Measurements from ENCODE around the gene AXIN1. TPM values are rescaled to one million over a fixed set of nuclear protein-coding genes. Genes with fewer than 3 reads are reported as not detected.
A peak's percentile ranks its signal among the peaks of the same experiment; 100 is the strongest.

The AXIN1 gene
- total RNA-seq, 3 donors from 2014 or later: 33.0 to 46.3 (median 40.0) TPM

DNA sequence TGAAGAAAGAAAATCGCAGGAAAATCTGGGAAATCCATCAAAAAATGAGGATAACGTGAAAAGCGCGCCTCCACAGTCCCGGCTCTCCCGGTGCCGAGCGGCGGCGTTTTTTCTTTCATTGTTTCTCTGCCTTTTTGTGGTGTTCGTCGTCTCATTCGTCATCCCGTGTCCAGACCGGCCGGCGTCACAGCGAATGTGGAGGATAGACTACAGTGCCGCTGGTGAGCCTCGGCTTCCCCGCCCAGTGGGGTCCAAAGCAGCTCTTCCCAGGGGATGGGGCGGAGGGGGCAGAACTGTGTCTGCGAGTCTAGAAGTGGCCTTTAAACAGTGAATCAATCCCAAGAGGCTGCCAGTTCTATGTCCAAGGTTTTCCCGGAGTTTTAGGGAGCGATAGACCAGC is 98.1 kb downstream of the AXIN1 start:
- Histone ChIP-seq H3K36me3 (ENCODE audit: low read depth) (no peaks in the 10 kb centered on the region), H3K4me1 (ENCODE audit: low read depth) (peaks cover 31% of the 10 kb centered on the region), H3K4me3 (no peak overlapping the region), H3K9me3 (no peaks in the 10 kb centered on the region)
- ATAC-seq: no peak
- intact Hi-C loops (cut with DNase I, micrococcal nuclease): no loop called here
- no peak for DNase-seq
- TF ChIP-seq, protein P1, sequence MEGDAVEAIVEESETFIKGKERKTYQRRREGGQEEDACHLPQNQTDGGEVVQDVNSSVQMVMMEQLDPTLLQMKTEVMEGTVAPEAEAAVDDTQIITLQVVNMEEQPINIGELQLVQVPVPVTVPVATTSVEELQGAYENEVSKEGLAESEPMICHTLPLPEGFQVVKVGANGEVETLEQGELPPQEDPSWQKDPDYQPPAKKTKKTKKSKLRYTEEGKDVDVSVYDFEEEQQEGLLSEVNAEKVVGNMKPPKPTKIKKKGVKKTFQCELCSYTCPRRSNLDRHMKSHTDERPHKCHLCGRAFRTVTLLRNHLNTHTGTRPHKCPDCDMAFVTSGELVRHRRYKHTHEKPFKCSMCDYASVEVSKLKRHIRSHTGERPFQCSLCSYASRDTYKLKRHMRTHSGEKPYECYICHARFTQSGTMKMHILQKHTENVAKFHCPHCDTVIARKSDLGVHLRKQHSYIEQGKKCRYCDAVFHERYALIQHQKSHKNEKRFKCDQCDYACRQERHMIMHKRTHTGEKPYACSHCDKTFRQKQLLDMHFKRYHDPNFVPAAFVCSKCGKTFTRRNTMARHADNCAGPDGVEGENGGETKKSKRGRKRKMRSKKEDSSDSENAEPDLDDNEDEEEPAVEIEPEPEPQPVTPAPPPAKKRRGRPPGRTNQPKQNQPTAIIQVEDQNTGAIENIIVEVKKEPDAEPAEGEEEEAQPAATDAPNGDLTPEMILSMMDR (IDR thresholded peaks at IDR 0.05): no peak

DNA sequence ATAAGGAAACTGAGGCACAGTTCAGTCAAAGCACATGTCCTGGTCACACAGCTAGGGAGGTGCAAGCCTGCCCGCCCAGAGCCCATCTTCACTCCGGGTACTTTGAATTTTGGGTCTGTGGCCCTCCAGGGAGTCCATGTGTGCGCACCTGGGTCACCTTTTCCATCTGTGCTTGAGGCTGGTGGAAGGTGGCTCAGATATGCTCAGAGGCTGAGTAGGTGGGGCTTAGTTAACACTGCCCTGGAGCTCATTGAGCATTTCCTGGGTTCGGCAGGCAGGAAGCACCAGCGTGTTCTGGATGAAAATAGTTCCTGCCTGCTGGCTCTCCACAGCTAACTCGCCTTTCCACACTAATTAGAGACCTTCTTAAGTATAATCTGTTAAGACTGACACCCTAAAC is 98.7 kb downstream of the AXIN1 start:
- TF ChIP-seq, protein P1 (IDR thresholded peaks at IDR 0.05): no peak
- no peaks in the 10 kb centered on the region for H3K9me3 ChIP-seq
- ATAC-seq: peak; percentile 76
- H3K4me3 ChIP-seq: no peak overlapping the region
- H3K36me3 ChIP-seq (ENCODE audit: low read depth): no peaks in the 10 kb centered on the region
- intact Hi-C loops (cut with DNase I, micrococcal nuclease): no loop called here
- DNase-seq: peak in 2 of 3 donors; percentile 54 to 57
- H3K4me1 ChIP-seq (ENCODE audit: low read depth): peaks cover 31% of the 10 kb centered on the region

DNA sequence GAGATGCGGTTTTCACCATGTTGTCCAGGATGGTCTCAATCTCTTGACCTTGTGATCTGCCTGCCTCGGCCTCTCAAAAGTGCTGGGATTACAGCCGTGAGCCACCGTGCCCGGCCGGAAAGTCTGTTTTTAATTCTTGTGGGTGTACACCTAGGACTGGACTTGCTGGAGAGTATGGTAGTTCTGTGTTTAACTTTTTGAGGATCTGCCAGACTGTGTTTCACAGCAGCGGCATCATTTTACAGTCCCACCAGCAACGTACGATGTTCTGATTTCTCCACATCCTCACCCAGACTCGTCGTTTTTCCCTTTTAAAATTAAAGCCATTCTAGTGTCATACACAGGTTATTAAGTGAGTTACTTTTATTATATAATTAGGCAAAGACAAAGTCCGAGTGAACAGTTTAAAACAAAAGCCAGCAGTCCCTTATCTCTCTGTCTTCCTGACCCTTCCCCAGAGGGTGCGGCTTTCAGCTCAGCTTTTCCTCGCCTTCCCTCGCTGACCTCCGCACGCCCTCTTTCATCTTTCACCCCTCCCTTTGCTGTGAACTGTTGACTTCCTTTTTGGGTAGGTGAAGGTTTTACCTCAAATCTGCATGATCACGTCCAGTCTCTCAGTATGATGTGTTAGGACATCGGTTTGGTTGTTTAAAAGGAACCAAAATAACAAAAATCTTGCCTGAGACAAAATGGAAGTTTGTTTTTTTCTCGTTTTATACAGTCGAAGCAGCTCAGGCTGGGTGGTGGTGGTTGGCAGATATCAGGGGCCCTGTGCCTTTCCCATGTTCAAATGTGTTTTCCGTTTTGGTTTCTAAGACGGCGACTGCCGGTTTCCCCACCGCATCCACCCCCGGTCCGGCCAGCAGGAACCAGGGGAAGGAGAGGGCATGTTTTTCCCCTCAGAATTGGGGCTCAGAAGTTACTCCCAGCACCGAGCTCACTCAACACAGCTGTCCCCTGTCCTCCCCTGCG is 99.9 kb downstream of the AXIN1 start:
- H3K36me3 ChIP-seq (ENCODE audit: low read depth): no peaks in the 10 kb centered on the region
- no peak overlapping the region for H3K4me3 ChIP-seq
- DNase-seq: peak; percentile 64 to 76 (median 65)
- no peaks in the 10 kb centered on the region for H3K9me3 ChIP-seq
- intact Hi-C loops (cut with DNase I, micrococcal nuclease): no loop called here
- peaks cover 31% of the 10 kb centered on the region for H3K4me1 ChIP-seq (ENCODE audit: low read depth)
- peak; percentile 90 for ATAC-seq
- TF ChIP-seq, protein P1 (IDR thresholded peaks at IDR 0.05): no peak

DNA sequence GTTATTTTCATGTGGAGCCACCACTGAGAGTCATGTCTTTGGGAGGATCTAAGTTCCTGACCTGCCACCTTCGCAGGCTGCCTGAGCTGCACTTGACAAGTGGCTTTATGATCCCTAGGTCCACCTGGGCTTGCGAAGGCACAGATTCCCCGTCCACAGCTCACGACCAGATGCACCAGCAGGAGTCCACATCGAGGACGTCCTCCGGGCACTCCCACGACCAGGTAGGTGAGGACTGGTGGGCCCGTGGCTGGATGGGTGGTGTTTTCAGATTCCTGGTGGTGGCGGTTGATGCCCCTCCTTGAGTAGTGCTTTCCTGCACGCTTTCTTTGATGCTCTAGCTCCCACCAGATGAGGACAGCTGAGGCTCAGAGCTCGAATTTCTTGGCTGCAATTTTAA is 103.1 kb downstream of the AXIN1 start:
- TF ChIP-seq, protein P1 (IDR thresholded peaks at IDR 0.05): no peak
- H3K36me3 ChIP-seq (ENCODE audit: low read depth): no peaks in the 10 kb centered on the region

DNA sequence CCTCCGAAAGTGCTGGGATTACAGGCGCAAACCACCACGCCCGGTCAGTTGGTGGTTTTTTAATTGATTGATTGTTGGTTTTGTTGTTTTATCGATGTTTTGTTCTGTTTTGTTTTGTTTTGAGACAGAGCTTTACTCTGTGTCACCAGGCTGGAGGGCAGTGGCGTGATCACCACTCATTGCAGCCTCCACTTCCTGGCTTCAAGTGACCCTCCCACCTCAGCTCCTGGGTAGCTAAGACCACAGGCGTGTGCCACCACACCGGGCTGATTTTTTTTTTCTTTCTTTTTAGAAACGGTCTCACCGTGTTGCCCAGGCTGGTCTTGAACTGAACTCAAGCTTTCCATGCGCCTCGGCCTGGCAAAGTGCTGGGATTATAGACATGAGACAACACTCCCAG is 105.5 kb downstream of the AXIN1 start:
- DNase-seq (peak in 2 of 3 donors; percentile 9 to 12), ATAC-seq (no peak)
- TF ChIP-seq, protein P1 (IDR thresholded peaks at IDR 0.05): no peak
- Histone ChIP-seq H3K9me3 (no peaks in the 10 kb centered on the region), H3K4me1 (ENCODE audit: low read depth) (peaks cover 8% of the 10 kb centered on the region), H3K4me3 (no peak overlapping the region), H3K36me3 (ENCODE audit: low read depth) (no peaks in the 10 kb centered on the region)
- intact Hi-C loops (cut with DNase I, micrococcal nuclease): no loop called here

More for the DNA sequence above, 103.1 kb downstream of the AXIN1 start:
- Histone ChIP-seq H3K4me3 (no peak overlapping the region), H3K9me3 (no peaks in the 10 kb centered on the region), H3K4me1 (ENCODE audit: low read depth) (peaks cover 31% of the 10 kb centered on the region)
- intact Hi-C loops (cut with DNase I, micrococcal nuclease): no loop called here
- ATAC-seq: no peak
- peak in 2 of 3 donors; percentile 24 to 45 for DNase-seq

Measured in mucosa of descending colon (tissue), 3 donors.